ENCODE data around the gene FASN. TPM values are rescaled to one million over a fixed set of nuclear protein-coding genes. Genes with fewer than 3 reads are reported as not detected.

The FASN gene
- total RNA-seq, 1 experiment from 2014 or later = 433 TPM

DNA sequence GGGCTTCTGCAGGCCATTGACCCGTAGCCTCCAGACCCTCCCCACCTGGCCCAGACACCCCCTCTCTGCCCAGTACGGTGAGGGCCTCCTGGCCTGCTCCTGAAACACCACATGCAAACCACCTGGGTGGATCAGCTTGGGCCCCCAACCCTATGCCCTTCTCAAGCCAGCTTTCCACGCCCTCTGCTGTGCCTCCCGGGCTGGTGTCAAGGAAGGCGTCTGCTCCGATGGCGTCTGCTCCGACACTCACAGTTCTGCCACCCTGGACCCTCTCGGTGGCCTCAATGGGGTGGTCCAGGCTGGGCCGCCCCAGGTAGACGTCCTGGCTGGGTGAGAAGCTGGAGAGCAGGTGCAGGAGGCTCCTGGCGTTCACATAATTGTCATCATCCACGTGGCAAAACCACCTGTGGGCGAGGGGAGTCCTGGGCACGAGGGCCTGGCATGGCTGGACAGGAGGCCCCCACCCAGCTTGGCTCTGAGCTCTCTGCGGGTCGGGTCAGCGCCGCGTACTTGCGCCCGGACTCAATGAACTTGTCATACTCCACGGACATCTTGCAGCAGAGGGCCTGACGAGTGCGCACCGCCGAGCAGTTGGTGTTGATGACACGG lies 47.8 kb downstream of the FASN start:
- peak overlapping the region; percentile 78 to 86 for H3K4me3 Mint-ChIP-seq
- no peak overlapping the region for H3K18ac ChIP-seq (ENCODE audit: insufficient read length, low read depth, low read length)
- no peak overlapping the region for H2BK5ac ChIP-seq (ENCODE audit: insufficient read length, low read length)
- H3K23me2 ChIP-seq (ENCODE audit: insufficient read length, low read depth, low read length, poor library complexity, severe bottlenecking) = no peaks in the 10 kb centered on the region
- no peak overlapping the region for H3K9ac ChIP-seq (ENCODE audit: extremely low read depth, insufficient read length, low read length)
- H3K9me3 ChIP-seq (ENCODE audit: control insufficient read depth, low read depth, low read length) = no peaks in the 10 kb centered on the region
- H3K14ac ChIP-seq (ENCODE audit: insufficient read depth, low read length) = no peak overlapping the region
- peaks cover 2% of the 10 kb centered on the region for H3K79me1 ChIP-seq (ENCODE audit: insufficient read depth, low read depth, low read length, poor library complexity, severe bottlenecking)
- no peak overlapping the region for H4K8ac ChIP-seq (replicated peaks; ENCODE audit: insufficient read length, low read depth, low read length)
- H3T11ph ChIP-seq (ENCODE audit: low read length) = no peak overlapping the region
- TF ChIP-seq, protein P1, sequence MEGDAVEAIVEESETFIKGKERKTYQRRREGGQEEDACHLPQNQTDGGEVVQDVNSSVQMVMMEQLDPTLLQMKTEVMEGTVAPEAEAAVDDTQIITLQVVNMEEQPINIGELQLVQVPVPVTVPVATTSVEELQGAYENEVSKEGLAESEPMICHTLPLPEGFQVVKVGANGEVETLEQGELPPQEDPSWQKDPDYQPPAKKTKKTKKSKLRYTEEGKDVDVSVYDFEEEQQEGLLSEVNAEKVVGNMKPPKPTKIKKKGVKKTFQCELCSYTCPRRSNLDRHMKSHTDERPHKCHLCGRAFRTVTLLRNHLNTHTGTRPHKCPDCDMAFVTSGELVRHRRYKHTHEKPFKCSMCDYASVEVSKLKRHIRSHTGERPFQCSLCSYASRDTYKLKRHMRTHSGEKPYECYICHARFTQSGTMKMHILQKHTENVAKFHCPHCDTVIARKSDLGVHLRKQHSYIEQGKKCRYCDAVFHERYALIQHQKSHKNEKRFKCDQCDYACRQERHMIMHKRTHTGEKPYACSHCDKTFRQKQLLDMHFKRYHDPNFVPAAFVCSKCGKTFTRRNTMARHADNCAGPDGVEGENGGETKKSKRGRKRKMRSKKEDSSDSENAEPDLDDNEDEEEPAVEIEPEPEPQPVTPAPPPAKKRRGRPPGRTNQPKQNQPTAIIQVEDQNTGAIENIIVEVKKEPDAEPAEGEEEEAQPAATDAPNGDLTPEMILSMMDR (conservative IDR thresholded peaks at IDR 0.05) = no peak
- no peaks in the 10 kb centered on the region for H3K27me3 ChIP-seq (ENCODE audit: insufficient read depth, low read length)
- no peak overlapping the region for H3K56ac ChIP-seq (ENCODE audit: insufficient read length, low read depth, low read length)
- H3K27me3 Mint-ChIP-seq (ENCODE audit: low read depth) = no peaks in the 10 kb centered on the region; the same call in 1 of the 2 replicates
- H4K91ac ChIP-seq (ENCODE audit: insufficient read length, low read depth, low read length) = no peak overlapping the region
- DNase-seq = no peak
- H3K36me3 Mint-ChIP-seq (ENCODE audit: insufficient read depth in 1 of 3, low read depth in 3 of 3) = peaks cover 10 to 38% (median 34%) of the 10 kb centered on the region in 3 experiments; a peak in 6 of 7 replicates
- H3K4me2 ChIP-seq (ENCODE audit: insufficient read depth, insufficient read length, low read length) = peak overlapping the region; percentile 5
- H2BK12ac ChIP-seq (ENCODE audit: insufficient read length, low read depth, low read length) = no peak overlapping the region
- WGBS (ENCODE audit: extremely low coverage, insufficient read length, low lambda C conversion rate) = no CpG with 5 or more reads among the region's 28 CpGs
- no peak overlapping the region; a peak in 1 of 7 replicates for H3K27ac Mint-ChIP-seq
- H3K9me3 Mint-ChIP-seq = no peaks in the 10 kb centered on the region
- no peaks in the 10 kb centered on the region for H4K20me1 ChIP-seq (ENCODE audit: control insufficient read depth, insufficient read depth, insufficient read length)
- H3K79me2 ChIP-seq (ENCODE audit: insufficient read depth, low read length) = no peaks in the 10 kb centered on the region
- H2AK5ac ChIP-seq (ENCODE audit: insufficient read length, low read length) = no peak overlapping the region
- no peak overlapping the region for H2BK20ac ChIP-seq (ENCODE audit: low read depth, low read length, poor library complexity, severe bottlenecking)
- H3K4me1 ChIP-seq (ENCODE audit: insufficient read depth, low read length) = no peaks in the 10 kb centered on the region
- no peak overlapping the region for H2BK120ac ChIP-seq (ENCODE audit: low read depth, low read length, poor library complexity, severe bottlenecking)
- H3K23ac ChIP-seq (ENCODE audit: insufficient read length, low read depth, low read length) = no peak overlapping the region
- H3K27ac ChIP-seq (ENCODE audit: insufficient read length, low read depth, low read length) = no peak overlapping the region
- no peak overlapping the region for H2BK15ac ChIP-seq (ENCODE audit: low read depth, low read length)
- H3K4ac ChIP-seq (ENCODE audit: low read depth, low read length) = no peak overlapping the region
- no peak overlapping the region for H4K5ac ChIP-seq (ENCODE audit: insufficient read length, low read depth, low read length)
- no peak overlapping the region for H2AFZ ChIP-seq (ENCODE audit: low read length)
- H3K4me1 Mint-ChIP-seq = peaks cover 0 to 13% of the 10 kb centered on the region in 2 experiments; a peak in 2 of 4 replicates

Measured in H9 (cell line).